Epithelial cell of esophagus (primary cell): ENCODE measurements around the gene LMNA.
"Not testable (repeated sequence)": the region's sequence is repeated elsewhere in the genome, so short reads cannot be mapped to it uniquely, and the experiment has no call there.

Experiments
- DNase-seq: peaks from one replicate; pipeline ENCODE4 v3.0.0; 2010; ENCODE audit warnings: low read depth
- H3K4me3 ChIP-seq: 2 replicates; pipeline ENCODE4 v1.5.1; 2011; ENCODE audit warnings: mild to moderate bottlenecking, low read length, control low read depth
- TF ChIP-seq, protein P1 (sequence below): IDR thresholded peaks from 2 replicates; pipeline ENCODE4 v1.5.1; 2011; ENCODE audit warnings: low read depth, mild to moderate bottlenecking, low read length, control low read depth, inconsistent platforms; ENCODE audit not compliant: insufficient read depth; ENCODE audit errors: missing control alignments

LMNA gene

DNA sequence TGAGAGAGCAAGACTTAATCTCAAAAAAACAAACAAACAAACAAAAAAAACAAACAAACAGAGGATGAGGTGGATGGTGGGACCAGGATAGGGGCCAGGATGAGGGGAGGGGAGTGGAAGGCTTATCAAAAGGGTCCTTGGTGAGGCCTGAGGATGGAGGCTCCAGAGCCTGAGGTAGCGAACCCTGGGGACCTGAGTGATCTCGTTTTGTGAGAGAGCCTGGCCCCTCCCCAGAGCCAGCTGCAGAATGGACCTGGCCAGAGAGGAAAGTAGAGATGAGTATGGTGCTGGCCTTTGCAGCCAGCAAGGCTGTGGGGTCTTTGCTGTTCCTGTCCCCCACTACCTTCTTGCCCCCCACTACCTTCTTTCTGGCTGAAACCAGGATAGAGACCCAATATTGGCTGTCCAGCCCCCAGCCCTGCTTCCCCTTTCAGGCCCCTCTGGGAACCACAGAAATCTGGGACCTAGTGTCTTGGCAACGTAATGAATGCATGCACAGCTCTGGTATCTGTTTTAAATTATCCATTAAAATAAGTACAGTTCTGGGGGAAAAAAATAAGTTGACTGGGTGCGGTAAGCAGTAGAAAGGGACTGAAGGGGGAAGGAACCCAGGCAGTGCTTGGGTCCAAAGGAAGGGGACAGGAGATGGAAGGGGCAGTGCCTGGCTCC is 1.1 kb upstream of the LMNA start:
- H3K4me3 ChIP-seq, result no peak overlapping the region
- DNase-seq, result no peak
- TF ChIP-seq, protein P1, sequence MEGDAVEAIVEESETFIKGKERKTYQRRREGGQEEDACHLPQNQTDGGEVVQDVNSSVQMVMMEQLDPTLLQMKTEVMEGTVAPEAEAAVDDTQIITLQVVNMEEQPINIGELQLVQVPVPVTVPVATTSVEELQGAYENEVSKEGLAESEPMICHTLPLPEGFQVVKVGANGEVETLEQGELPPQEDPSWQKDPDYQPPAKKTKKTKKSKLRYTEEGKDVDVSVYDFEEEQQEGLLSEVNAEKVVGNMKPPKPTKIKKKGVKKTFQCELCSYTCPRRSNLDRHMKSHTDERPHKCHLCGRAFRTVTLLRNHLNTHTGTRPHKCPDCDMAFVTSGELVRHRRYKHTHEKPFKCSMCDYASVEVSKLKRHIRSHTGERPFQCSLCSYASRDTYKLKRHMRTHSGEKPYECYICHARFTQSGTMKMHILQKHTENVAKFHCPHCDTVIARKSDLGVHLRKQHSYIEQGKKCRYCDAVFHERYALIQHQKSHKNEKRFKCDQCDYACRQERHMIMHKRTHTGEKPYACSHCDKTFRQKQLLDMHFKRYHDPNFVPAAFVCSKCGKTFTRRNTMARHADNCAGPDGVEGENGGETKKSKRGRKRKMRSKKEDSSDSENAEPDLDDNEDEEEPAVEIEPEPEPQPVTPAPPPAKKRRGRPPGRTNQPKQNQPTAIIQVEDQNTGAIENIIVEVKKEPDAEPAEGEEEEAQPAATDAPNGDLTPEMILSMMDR, result no peak

DNA sequence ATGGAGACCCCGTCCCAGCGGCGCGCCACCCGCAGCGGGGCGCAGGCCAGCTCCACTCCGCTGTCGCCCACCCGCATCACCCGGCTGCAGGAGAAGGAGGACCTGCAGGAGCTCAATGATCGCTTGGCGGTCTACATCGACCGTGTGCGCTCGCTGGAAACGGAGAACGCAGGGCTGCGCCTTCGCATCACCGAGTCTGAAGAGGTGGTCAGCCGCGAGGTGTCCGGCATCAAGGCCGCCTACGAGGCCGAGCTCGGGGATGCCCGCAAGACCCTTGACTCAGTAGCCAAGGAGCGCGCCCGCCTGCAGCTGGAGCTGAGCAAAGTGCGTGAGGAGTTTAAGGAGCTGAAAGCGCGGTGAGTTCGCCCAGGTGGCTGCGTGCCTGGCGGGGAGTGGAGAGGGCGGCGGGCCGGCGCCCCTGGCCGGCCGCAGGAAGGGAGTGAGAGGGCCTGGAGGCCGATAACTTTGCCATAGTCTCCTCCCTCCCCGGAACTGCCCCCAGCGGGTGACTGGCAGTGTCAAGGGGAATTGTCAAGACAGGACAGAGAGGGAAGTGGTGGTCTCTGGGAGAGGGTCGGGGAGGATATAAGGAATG is 505 bp downstream of the LMNA start:
- DNase-seq, result no peak
- TF ChIP-seq, protein P1, result no peak

DNA sequence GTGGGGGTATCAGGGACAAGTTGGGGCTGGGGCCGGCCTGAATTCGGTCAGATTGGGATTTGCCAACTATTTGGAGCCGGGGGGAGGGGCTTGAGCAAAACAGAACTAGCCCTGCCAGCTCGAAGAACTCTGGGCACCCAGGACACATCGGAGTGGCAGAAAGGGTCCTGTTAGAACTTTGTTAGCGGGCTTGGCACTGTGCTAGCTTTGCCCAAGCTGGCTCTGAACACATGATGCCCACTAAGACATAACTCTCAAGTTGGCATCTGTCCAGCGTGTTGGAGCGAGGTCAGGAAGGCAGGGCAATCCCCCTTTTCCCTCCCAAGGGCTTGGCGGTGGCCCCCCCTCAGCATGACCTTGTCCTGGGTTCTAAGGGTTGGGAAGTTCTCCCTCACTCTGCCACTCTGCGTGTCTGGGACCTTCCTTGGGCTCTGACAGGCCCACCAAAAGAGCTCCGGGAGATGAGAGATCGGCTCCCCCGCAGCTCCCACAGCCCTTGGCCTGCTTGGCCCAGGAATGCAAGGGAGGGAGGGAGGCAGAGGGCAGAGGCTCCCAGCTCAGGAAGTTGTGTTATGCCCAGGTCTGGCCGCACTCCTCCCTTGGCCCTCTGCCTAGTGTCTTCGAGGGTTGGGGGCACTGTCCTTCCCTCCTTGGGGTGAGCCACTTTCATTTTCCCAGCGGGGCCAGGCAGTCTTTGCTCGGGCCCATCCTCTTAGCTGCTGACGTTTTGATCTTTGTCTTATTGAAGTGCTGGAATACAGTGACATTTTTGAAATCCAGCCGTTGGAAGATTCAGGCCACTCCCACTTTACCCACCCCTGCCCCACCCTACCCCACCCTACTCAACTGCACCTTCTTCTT is 1.2 kb downstream of the LMNA start:
- TF ChIP-seq, protein P1, result no peak
- DNase-seq, result peak; percentile 53
- peak overlapping the region; percentile 99 for H3K4me3 ChIP-seq

More for the DNA sequence above, 505 bp downstream of the LMNA start:
- peak overlapping the region; percentile 99 for H3K4me3 ChIP-seq

DNA sequence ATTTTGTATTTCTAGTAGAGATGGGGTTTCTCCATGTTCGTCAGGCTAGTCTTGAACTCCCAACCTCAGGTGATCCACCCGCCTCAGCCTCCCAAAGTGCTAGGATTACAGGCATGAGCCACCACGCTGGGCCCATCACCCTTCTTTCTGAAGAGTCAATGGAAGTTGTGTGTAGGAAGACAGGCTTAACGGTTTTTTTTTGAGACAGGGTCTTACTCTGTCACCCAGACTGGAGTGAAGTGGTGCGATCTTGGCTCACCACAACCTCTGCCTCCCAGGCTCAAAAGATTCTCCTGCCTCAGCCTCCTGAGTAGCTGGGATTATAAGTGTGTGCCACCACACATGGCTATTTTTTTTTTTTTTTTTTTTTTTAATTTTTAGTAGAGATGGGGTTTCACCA is 2.2 kb downstream of the LMNA start:
- not testable (repeated sequence) for DNase-seq
- H3K4me3 ChIP-seq, result peak overlapping the region; percentile 99

DNA sequence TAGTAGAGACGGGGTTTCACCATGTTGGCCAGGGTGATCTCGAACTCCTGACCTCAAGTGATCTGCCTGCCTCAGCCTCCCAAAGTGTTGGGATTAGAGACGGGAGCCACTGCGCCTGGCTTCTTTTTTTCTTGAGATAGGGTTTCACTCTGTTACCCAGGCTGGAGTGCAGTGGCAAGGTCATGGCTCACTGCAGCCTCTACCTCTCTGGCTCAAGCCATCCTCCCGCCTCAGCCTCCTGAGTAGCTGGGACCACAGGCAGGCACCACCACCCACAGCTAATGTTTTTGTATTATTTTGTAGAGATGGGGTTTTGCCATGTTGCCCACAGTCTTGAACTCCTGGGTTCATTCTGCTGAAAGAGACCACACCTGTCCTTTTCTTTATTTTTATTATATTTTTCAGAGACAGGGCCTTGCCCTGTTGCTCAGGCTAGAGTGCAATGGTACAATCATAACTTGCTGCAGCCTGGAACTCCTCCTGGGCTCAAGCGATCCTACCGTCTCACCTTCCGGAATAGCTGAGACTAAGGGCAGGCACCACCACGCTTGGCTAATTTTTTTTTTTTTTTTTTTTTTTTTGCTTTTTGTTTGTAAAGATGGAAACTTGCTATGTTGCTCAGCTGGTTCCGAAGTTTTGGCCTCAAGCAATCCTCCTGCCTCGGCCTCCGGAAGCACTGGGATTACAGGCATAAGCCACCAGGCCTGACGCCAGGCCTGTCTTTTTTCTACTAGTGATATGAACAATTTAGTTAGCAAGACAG is 3.1 kb downstream of the LMNA start:
- peak; percentile 50 for DNase-seq
- peak overlapping the region; percentile 99 for H3K4me3 ChIP-seq
- TF ChIP-seq, protein P1, result no peak

DNA sequence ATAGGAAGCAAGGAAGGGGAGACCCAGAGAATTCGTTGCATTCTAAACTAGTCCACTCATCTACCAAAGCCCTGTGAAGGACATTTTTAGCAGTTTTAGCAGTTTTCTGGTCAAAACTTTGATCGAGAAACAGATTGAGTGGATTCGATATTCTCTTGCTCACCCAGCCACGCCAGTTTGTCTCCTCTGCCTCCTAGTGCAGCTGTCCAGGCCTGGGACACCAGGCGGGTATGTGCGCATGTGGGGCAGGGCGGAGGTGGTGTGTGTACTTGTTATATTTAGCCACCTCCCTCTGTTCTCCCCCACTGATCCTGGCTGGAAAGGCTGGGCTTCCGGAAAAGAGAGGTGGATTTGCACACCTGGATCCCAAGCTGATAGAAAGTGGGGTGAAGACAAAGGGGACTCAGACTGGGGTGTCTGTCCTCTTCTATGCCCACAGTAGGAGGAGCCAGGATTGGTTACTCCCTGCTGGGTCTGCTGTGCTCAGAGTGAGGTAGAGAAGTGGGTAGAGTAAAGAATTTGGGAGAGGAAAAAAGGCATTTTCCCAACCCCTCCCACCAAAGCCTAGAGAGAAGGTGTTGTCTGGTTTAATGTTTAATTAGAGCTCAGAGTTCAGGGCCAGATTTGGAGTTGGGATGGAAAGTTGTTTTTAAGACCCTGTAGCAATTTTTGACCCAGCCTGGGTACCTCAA is 3.8 kb downstream of the LMNA start:
- H3K4me3 ChIP-seq, result peak overlapping the region; percentile 99
- TF ChIP-seq, protein P1, result no peak
- peak; percentile 58 for DNase-seq
